Measurements from ENCODE around the gene RIT2.

RIT2 gene

GRCh38 chr18:42854558-42854957, 260.9 kb downstream of the RIT2 start:
- H3K4ac ChIP-seq (ENCODE audit: low read depth in 1 of 2, low read length in 2 of 2), result no peak overlapping the region
- H2AK5ac ChIP-seq (ENCODE audit: low read length, severe bottlenecking), result no peak overlapping the region
- H3K9ac ChIP-seq (ENCODE audit: low read length), result no peak overlapping the region
- H3K9me3 ChIP-seq (ENCODE audit: control insufficient read depth, low read length), result no peaks in the 10 kb centered on the region
- H3K4me3 ChIP-seq (ENCODE audit: insufficient read depth in 1 of 2, low read depth in 1 of 2, low read length in 2 of 2), result no peak overlapping the region
- H3K14ac ChIP-seq (ENCODE audit: low read length in 2 of 2), result no peak overlapping the region
- no peak overlapping the region for H2AFZ ChIP-seq (ENCODE audit: low read depth, low read length)
- H2BK15ac ChIP-seq (ENCODE audit: low read depth, poor library complexity, severe bottlenecking), result no peak overlapping the region
- no peak overlapping the region for H4K91ac ChIP-seq (ENCODE audit: low read length)
- no peaks in the 10 kb centered on the region for H3K4me1 ChIP-seq (ENCODE audit: control insufficient read depth, insufficient read depth, low read depth, low read length)
- H2BK120ac ChIP-seq (ENCODE audit: low read depth, low read length), result no peak overlapping the region
- H3K79me1 ChIP-seq (replicated peaks; ENCODE audit: low read length, poor library complexity, severe bottlenecking), result no peaks in the 10 kb centered on the region
- no peak overlapping the region for H2BK12ac ChIP-seq (ENCODE audit: low read length in 2 of 2)
- no peaks in the 10 kb centered on the region for H3K36me3 ChIP-seq (ENCODE audit: control insufficient read depth in 1 of 2, insufficient read depth in 2 of 2, low read depth in 1 of 2, low read length in 2 of 2)
- H3K27me3 ChIP-seq (ENCODE audit: control insufficient read depth in 1 of 2, insufficient read depth in 1 of 2, low read length in 2 of 2), result no peaks in the 10 kb centered on the region
- H3K27ac ChIP-seq (ENCODE audit: low read length, poor library complexity, severe bottlenecking), result no peak overlapping the region
- H3K23ac ChIP-seq (ENCODE audit: low read length in 2 of 2), result no peak overlapping the region
- no peak overlapping the region for H2BK5ac ChIP-seq (ENCODE audit: low read depth, low read length, poor library complexity, severe bottlenecking)
- no peak overlapping the region for H3K18ac ChIP-seq (ENCODE audit: low read depth in 1 of 2, low read length in 2 of 2)
- no peak overlapping the region for H3K4me2 ChIP-seq (ENCODE audit: low read length, poor library complexity, severe bottlenecking)
- no peak overlapping the region for H4K8ac ChIP-seq (ENCODE audit: low read length)
- 100% methylated on average over 1 of the region's 2 CpGs for WGBS
- DNase-seq, result no peak

- Histone ChIP-seq H2AFZ (ENCODE audit: low read depth, low read length) (no peak overlapping the region), H3K27ac (ENCODE audit: low read length, poor library complexity, severe bottlenecking) (no peak overlapping the region), H3K4ac (ENCODE audit: low read depth in 1 of 2, low read length in 2 of 2) (no peak overlapping the region), H3K18ac (ENCODE audit: low read depth in 1 of 2, low read length in 2 of 2) (no peak overlapping the region), H3K79me1 (replicated peaks; ENCODE audit: low read length, poor library complexity, severe bottlenecking) (no peaks in the 10 kb centered on the region), H4K8ac (ENCODE audit: low read length) (no peak overlapping the region), H3K4me1 (ENCODE audit: control insufficient read depth, insufficient read depth, low read depth, low read length) (no peaks in the 10 kb centered on the region), H3K9me3 (ENCODE audit: control insufficient read depth, low read length) (no peaks in the 10 kb centered on the region), H3K14ac (ENCODE audit: low read length in 2 of 2) (no peak overlapping the region), H2BK12ac (ENCODE audit: low read length in 2 of 2) (no peak overlapping the region), H4K91ac (ENCODE audit: low read length) (no peak overlapping the region), H3K27me3 (ENCODE audit: control insufficient read depth in 1 of 2, insufficient read depth in 1 of 2, low read length in 2 of 2) (no peaks in the 10 kb centered on the region), H2BK5ac (ENCODE audit: low read depth, low read length, poor library complexity, severe bottlenecking) (no peak overlapping the region), H2BK120ac (ENCODE audit: low read depth, low read length) (no peak overlapping the region), H3K4me3 (ENCODE audit: insufficient read depth in 1 of 2, low read depth in 1 of 2, low read length in 2 of 2) (no peak overlapping the region), H2AK5ac (ENCODE audit: low read length, severe bottlenecking) (no peak overlapping the region), H3K9ac (ENCODE audit: low read length) (no peak overlapping the region), H2BK15ac (ENCODE audit: low read depth, poor library complexity, severe bottlenecking) (no peak overlapping the region), H3K23ac (ENCODE audit: low read length in 2 of 2) (no peak overlapping the region), H3K36me3 (ENCODE audit: control insufficient read depth in 1 of 2, insufficient read depth in 2 of 2, low read depth in 1 of 2, low read length in 2 of 2) (no peaks in the 10 kb centered on the region), H3K4me2 (ENCODE audit: low read length, poor library complexity, severe bottlenecking) (no peak overlapping the region)
- no peak for DNase-seq
- 91% methylated on average over 3 of the region's 5 CpGs for WGBS
Observed at GRCh38 chr18:42850174-42851083, 265.1 kb downstream of the RIT2 start.

- 42% methylated on average over 1 of the region's 1 CpG for WGBS
- H4K8ac ChIP-seq (ENCODE audit: low read length), result no peak overlapping the region
- no peaks in the 10 kb centered on the region for H3K9me3 ChIP-seq (ENCODE audit: control insufficient read depth, low read length)
Observed at GRCh38 chr18:42839408-42839807, 276.1 kb downstream of the RIT2 start.

DNA sequence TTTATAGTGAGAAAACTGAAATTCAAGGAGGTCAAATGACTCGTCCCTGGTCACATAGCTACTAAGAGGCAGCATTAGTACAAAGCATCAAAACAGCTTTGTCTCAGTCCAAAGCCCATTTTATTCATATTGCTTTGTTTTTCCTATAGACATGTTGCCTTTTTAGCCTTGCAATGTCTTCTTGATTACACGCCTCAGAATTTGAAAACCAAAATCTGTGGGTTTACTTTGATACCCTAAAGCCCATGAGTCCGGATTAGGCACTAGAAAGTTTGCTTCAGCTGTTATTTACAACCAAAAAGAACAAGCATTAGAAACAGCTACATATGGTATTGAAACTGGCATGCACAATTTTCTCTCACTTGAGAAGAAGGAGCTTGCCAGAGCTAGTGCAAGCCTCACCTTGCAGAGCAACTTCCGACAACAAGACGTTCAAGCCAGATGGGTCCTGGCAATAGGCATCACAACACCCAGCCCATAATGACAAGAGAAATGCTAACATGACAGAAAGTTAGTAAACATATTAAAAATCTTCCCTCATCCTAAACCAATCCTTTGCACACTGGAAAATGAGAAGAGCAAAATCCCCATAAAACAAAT, 276.8 kb downstream of the RIT2 start:
- Histone ChIP-seq H3K4me3 (ENCODE audit: insufficient read depth in 1 of 2, low read depth in 1 of 2, low read length in 2 of 2) (no peak overlapping the region), H3K18ac (ENCODE audit: low read depth in 1 of 2, low read length in 2 of 2) (peak overlapping the region; percentile 34 to 45), H2BK120ac (ENCODE audit: low read depth, low read length) (peak overlapping the region; percentile 73), H3K23ac (ENCODE audit: low read length in 2 of 2) (no peak overlapping the region), H3K9ac (ENCODE audit: low read length) (no peak overlapping the region), H2BK5ac (ENCODE audit: low read depth, low read length, poor library complexity, severe bottlenecking) (no peak overlapping the region), H3K36me3 (ENCODE audit: control insufficient read depth in 1 of 2, insufficient read depth in 2 of 2, low read depth in 1 of 2, low read length in 2 of 2) (no peaks in the 10 kb centered on the region), H4K91ac (ENCODE audit: low read length) (peak overlapping the region; percentile 86), H3K4ac (ENCODE audit: low read depth in 1 of 2, low read length in 2 of 2) (peak overlapping the region in 1 of 2 experiments; percentile 3), H3K79me1 (replicated peaks; ENCODE audit: low read length, poor library complexity, severe bottlenecking) (no peaks in the 10 kb centered on the region), H3K4me1 (ENCODE audit: control insufficient read depth, insufficient read depth, low read depth, low read length) (no peaks in the 10 kb centered on the region), H2AFZ (ENCODE audit: low read depth, low read length) (no peak overlapping the region), H3K4me2 (ENCODE audit: low read length, poor library complexity, severe bottlenecking) (no peak overlapping the region), H2AK5ac (ENCODE audit: low read length, severe bottlenecking) (no peak overlapping the region), H3K27ac (ENCODE audit: low read length, poor library complexity, severe bottlenecking) (no peak overlapping the region), H2BK12ac (ENCODE audit: low read length in 2 of 2) (peak overlapping the region in 1 of 2 experiments; percentile 49), H3K9me3 (ENCODE audit: control insufficient read depth, low read length) (no peaks in the 10 kb centered on the region), H4K8ac (ENCODE audit: low read length) (peak overlapping the region; percentile 70), H3K14ac (ENCODE audit: low read length in 2 of 2) (no peak overlapping the region), H2BK15ac (ENCODE audit: low read depth, poor library complexity, severe bottlenecking) (no peak overlapping the region), H3K27me3 (ENCODE audit: control insufficient read depth in 1 of 2, insufficient read depth in 1 of 2, low read length in 2 of 2) (no peaks in the 10 kb centered on the region)
- WGBS, result 87% methylated on average over 5 of the region's 5 CpGs
- DNase-seq, result no peak

More at GRCh38 chr18:42839408-42839807, 276.1 kb downstream of the RIT2 start:
- H2BK120ac ChIP-seq (ENCODE audit: low read depth, low read length), result no peak overlapping the region
- H3K23ac ChIP-seq (ENCODE audit: low read length in 2 of 2), result no peak overlapping the region
- no peak overlapping the region for H3K4me3 ChIP-seq (ENCODE audit: insufficient read depth in 1 of 2, low read depth in 1 of 2, low read length in 2 of 2)
- no peak overlapping the region for H3K14ac ChIP-seq (ENCODE audit: low read length in 2 of 2)
- H2BK5ac ChIP-seq (ENCODE audit: low read depth, low read length, poor library complexity, severe bottlenecking), result no peak overlapping the region
- DNase-seq, result peak; percentile 57
- H2BK15ac ChIP-seq (ENCODE audit: low read depth, poor library complexity, severe bottlenecking), result no peak overlapping the region
- no peak overlapping the region for H3K9ac ChIP-seq (ENCODE audit: low read length)
- no peaks in the 10 kb centered on the region for H3K36me3 ChIP-seq (ENCODE audit: control insufficient read depth in 1 of 2, insufficient read depth in 2 of 2, low read depth in 1 of 2, low read length in 2 of 2)
- no peaks in the 10 kb centered on the region for H3K27me3 ChIP-seq (ENCODE audit: control insufficient read depth in 1 of 2, insufficient read depth in 1 of 2, low read length in 2 of 2)
- no peak overlapping the region for H2AK5ac ChIP-seq (ENCODE audit: low read length, severe bottlenecking)
- H3K4me1 ChIP-seq (ENCODE audit: control insufficient read depth, insufficient read depth, low read depth, low read length), result no peaks in the 10 kb centered on the region
- H2BK12ac ChIP-seq (ENCODE audit: low read length in 2 of 2), result no peak overlapping the region
- H3K4ac ChIP-seq (ENCODE audit: low read depth in 1 of 2, low read length in 2 of 2), result no peak overlapping the region
- H3K4me2 ChIP-seq (ENCODE audit: low read length, poor library complexity, severe bottlenecking), result no peak overlapping the region
- H4K91ac ChIP-seq (ENCODE audit: low read length), result no peak overlapping the region
- no peaks in the 10 kb centered on the region for H3K79me1 ChIP-seq (replicated peaks; ENCODE audit: low read length, poor library complexity, severe bottlenecking)
- no peak overlapping the region for H2AFZ ChIP-seq (ENCODE audit: low read depth, low read length)
- H3K27ac ChIP-seq (ENCODE audit: low read length, poor library complexity, severe bottlenecking), result no peak overlapping the region
- no peak overlapping the region for H3K18ac ChIP-seq (ENCODE audit: low read depth in 1 of 2, low read length in 2 of 2)
